IMR-90 (cell line): ENCODE results near the gene DCDC2. TPM values are rescaled to one million over a fixed set of nuclear protein-coding genes. Genes with fewer than 3 reads are reported as not detected.

Experiments used
- ATAC-seq: fragments of 200-7000 bp; cut with Tn5 transposase; 2 replicates; pipeline ENCODE4 v1.9.1; 2020; ENCODE audit warnings: low read depth, mild to moderate bottlenecking, moderate library complexity
- BruUV-seq: library from RNA; stranded (reverse); fragments of 400-500 nt; replicated peaks from 2 replicates; lab custom pipeline; 2021; lab: Mats Ljungman, UMichigan
- CTCF ChIA-PET: fragments of 300-600 bp; formaldehyde crosslinking; extraction: SDS; loops from one replicate; lab custom pipeline; 2021; ENCODE audit warnings: antibody characterized with exemption; lab: Yijun Ruan, JAX
- POLR2A ChIA-PET: fragments of 300-600 bp; sonication (Branson Sonifier 250); formaldehyde crosslinking; loops from one replicate; lab custom pipeline; 2022; ENCODE audit warnings: antibody characterized with exemption; ENCODE audit not compliant: unreplicated experiment; lab: Charles Lee
- DNase-seq: peaks from one replicate; pipeline ENCODE4 v3.0.0; 2013
- H2AFZ ChIP-seq: replicated peaks from 2 replicates; pipeline ENCODE3; 2013; ENCODE audit warnings: low read length, mild to moderate bottlenecking; ENCODE audit not compliant: poor library complexity
- H2AK5ac ChIP-seq: 2 replicates; pipeline ENCODE4 v1.6.1; 2013; ENCODE audit warnings: low read depth, low read length, inconsistent platforms
- H2AK9ac ChIP-seq: replicated peaks from 2 replicates; pipeline ENCODE3; 2013; ENCODE audit warnings: mild to moderate bottlenecking, low read depth, low read length, moderate library complexity; ENCODE audit not compliant: poor library complexity
- H2BK120ac ChIP-seq: 2 replicates; pipeline ENCODE4 v1.6.1; 2013; ENCODE audit warnings: low read depth, low read length, inconsistent platforms
- H2BK15ac ChIP-seq: 3 replicates; pipeline ENCODE4 v1.6.1; 2013; ENCODE audit warnings: low read depth, low read length, inconsistent platforms
- H2BK20ac ChIP-seq: 2 replicates; pipeline ENCODE4 v1.6.1; 2013; ENCODE audit warnings: low read depth, mild to moderate bottlenecking, inconsistent platforms, low read length, moderate library complexity
- H2BK5ac ChIP-seq: 2 replicates; pipeline ENCODE4 v1.6.1; 2013; ENCODE audit warnings: mild to moderate bottlenecking, low read depth, low read length, inconsistent platforms; ENCODE audit not compliant: poor library complexity, severe bottlenecking
- H3K14ac ChIP-seq: replicated peaks from 2 replicates; pipeline ENCODE4 v1.6.1; 2013; ENCODE audit warnings: low read depth, low read length, inconsistent platforms
- H3K18ac ChIP-seq: 2 replicates; pipeline ENCODE4 v1.6.1; 2013; ENCODE audit warnings: low read depth, low read length, control low read depth
- H3K23ac ChIP-seq: 2 replicates; pipeline ENCODE4 v1.6.1; 2013; ENCODE audit warnings: low read depth, low read length, inconsistent platforms
- H3K27ac ChIP-seq: 2 replicates; pipeline ENCODE4 v1.5.1; 2013; ENCODE audit warnings: mild to moderate bottlenecking, control low read depth, low read length; ENCODE audit not compliant: insufficient read depth
- H3K27me3 ChIP-seq: 2 replicates; pipeline ENCODE4 v1.6.1; 2013; ENCODE audit warnings: low read length; ENCODE audit not compliant: control insufficient read depth, insufficient read depth
- H3K36me3 ChIP-seq: 2 replicates; pipeline ENCODE4 v1.6.1; 2013; ENCODE audit warnings: low read length, mixed read lengths; ENCODE audit not compliant: control insufficient read depth, insufficient read depth
- H3K4ac ChIP-seq: 2 replicates; pipeline ENCODE4 v1.6.1; 2013; ENCODE audit warnings: low read depth, low read length, inconsistent platforms
- H3K4me1 ChIP-seq: 2 replicates; pipeline ENCODE4 v1.6.1; 2013; ENCODE audit warnings: low read length, mixed read lengths; ENCODE audit not compliant: control insufficient read depth, insufficient read depth
- H3K4me2 ChIP-seq: 2 replicates; pipeline ENCODE4 v1.6.1; 2013; ENCODE audit warnings: low read depth, mild to moderate bottlenecking, control low read depth, low read length, moderate library complexity
- H3K4me3 ChIP-seq: 2 replicates; pipeline ENCODE4 v1.5.1; 2013; ENCODE audit warnings: low read depth, mild to moderate bottlenecking, control low read depth, low read length, moderate library complexity; ENCODE audit not compliant: insufficient read depth
- H3K56ac ChIP-seq: 2 replicates; pipeline ENCODE4 v1.6.1; 2013; ENCODE audit warnings: low read length, inconsistent platforms; ENCODE audit not compliant: insufficient read depth; ENCODE audit errors: extremely low read depth
- H3K79me1 ChIP-seq, 2 experiments: 2 replicates each; pipeline ENCODE4 v1.6.1; 2013; ENCODE audit warnings: low read length in 2 of 2, inconsistent platforms in 1 of 2, low read depth in 1 of 2
- H3K9ac ChIP-seq: 2 replicates; pipeline ENCODE4 v1.6.1; 2013; ENCODE audit warnings: low read depth, low read length, control low read depth
- H3K9me1 ChIP-seq: 2 replicates; pipeline ENCODE4 v1.6.1; 2013; ENCODE audit warnings: low read length, inconsistent platforms; ENCODE audit not compliant: insufficient read depth
- H3K9me3 ChIP-seq: 2 replicates; pipeline ENCODE4 v1.6.1; 2013; ENCODE audit warnings: low read length; ENCODE audit not compliant: control insufficient read depth, insufficient read depth
- H4K20me1 ChIP-seq: 2 replicates; pipeline ENCODE4 v1.6.1; 2013; ENCODE audit warnings: low read length, inconsistent platforms; ENCODE audit not compliant: insufficient read depth
- H4K5ac ChIP-seq: 2 replicates; pipeline ENCODE4 v1.6.1; 2013; ENCODE audit warnings: mild to moderate bottlenecking, low read depth, low read length, control low read depth
- H4K8ac ChIP-seq, 2 experiments: 2 replicates each; pipeline ENCODE4 v1.6.1; 2013; ENCODE audit warnings: low read depth in 2 of 2, low read length in 2 of 2, control low read depth in 1 of 2, inconsistent platforms in 1 of 2
- H4K91ac ChIP-seq: 2 replicates; pipeline ENCODE4 v1.6.1; 2013; ENCODE audit warnings: low read depth, low read length, inconsistent platforms; ENCODE audit not compliant: insufficient read depth
- NFE2L2 ChIP-seq: fragments of 150-350 bp; IDR thresholded peaks from 2 replicates; pipeline ENCODE4 v1.6.1; 2016; ENCODE audit warnings: low read depth, mild to moderate bottlenecking, low read length
- RFX5 ChIP-seq: IDR thresholded peaks from 2 replicates; pipeline ENCODE4 v1.8.0; 2012; ENCODE audit warnings: low read depth, mild to moderate bottlenecking, low read length, moderate library complexity
- dilution Hi-C: fragments of 300-500 bp; cut with HindIII; formaldehyde crosslinking; loops from one replicate; pipeline ENCODE4 v1.14.3; 2018; ENCODE audit warnings: low sequenced_read_pairs; ENCODE audit not compliant: unreplicated experiment
- in situ Hi-C: fragments of 300-500 bp; cut with MboI; formaldehyde crosslinking; loops from 3 replicates; pipeline ENCODE4 v1.14.3; 2019; ENCODE audit warnings: low sequenced_read_pairs, inconsistent platforms, mixed read lengths
- intact Hi-C: fragments of 100-400 bp; cut with micrococcal nuclease; formaldehyde crosslinking; loops from 2 replicates; pipeline ENCODE4 v1.10.0; 2022
- polyA plus RNA-seq, 3 experiments: library from polyadenylated mRNA; depleted of rRNA; stranded (reverse); fragments of >200 nt; gene quantifications; 2 replicates each; pipeline ENCODE4 v1.2.3, GENCODE V29; 2012; ENCODE audit warnings: low replicate concordance in 1 of 3
- total RNA-seq: library from RNA; depleted of rRNA; stranded (reverse); fragments of >200 nt; gene quantifications from 2 replicates; pipeline ENCODE4 v1.2.3, GENCODE V29; 2012
- TF ChIP-seq, protein P1 (sequence below): fragments of 150-350 bp; IDR thresholded peaks from 2 replicates; pipeline ENCODE4 v1.6.1; 2017; ENCODE audit warnings: mild to moderate bottlenecking, antibody characterized with exemption, low read length, low read depth

DCDC2 gene
- total and polyA plus RNA-seq, 2 of the 4 experiments (the other 2 are of a cell fraction) = not detected

DNA sequence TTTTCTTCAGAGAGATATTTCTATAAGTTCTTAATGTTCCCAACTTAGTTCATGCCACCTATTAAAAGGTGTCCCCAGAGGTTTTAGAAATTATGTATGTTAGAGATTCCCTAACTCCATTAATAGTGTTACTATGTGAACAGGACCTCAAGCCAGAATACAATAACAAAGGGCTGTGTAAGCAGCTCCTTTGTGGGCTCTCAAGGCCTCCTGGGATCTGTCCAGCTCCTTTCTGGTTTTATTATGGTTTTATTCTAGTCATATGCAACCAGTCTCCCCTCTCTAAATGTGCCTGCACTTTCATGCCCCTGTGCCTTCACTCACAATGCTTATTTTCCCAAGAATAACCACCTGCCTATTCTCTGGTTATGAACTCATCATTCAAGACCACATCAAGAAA is 209.2 kb downstream of the DCDC2 start:
- H3K79me1 ChIP-seq = no peaks in the 10 kb centered on the region
- ChIA-PET POLR2A (no interaction called here), CTCF (interaction anchor here (0.7 kb wide), 1 partner anchor 9 kb away, joined by 3 read pairs; no protein-coding TSS in a partner anchor)
- no peak overlapping the region for H2BK120ac ChIP-seq
- no peak overlapping the region for H2BK20ac ChIP-seq
- no peaks in the 10 kb centered on the region for H3K36me3 ChIP-seq
- H3K9me3 ChIP-seq = peaks cover 13% of the 10 kb centered on the region
- intact Hi-C loops (no loop called here), dilution Hi-C loops (no loop called here), in situ Hi-C loops (no loop called here)
- no peak for DNase-seq
- no peak overlapping the region for H3K56ac ChIP-seq
- H3K4me2 ChIP-seq = no peak overlapping the region
- H3K9me1 ChIP-seq = no peaks in the 10 kb centered on the region
- H2AFZ ChIP-seq = no peak overlapping the region
- H2BK5ac ChIP-seq = no peak overlapping the region
- H4K91ac ChIP-seq = no peak overlapping the region
- no peak overlapping the region for H3K4me3 ChIP-seq
- no peak overlapping the region for H3K9ac ChIP-seq
- H3K23ac ChIP-seq = no peak overlapping the region
- no peak overlapping the region for H4K8ac ChIP-seq
- no peak overlapping the region for H3K27ac ChIP-seq
- H3K27me3 ChIP-seq = no peaks in the 10 kb centered on the region
- no TSS peak for BruUV-seq
- H2AK9ac ChIP-seq = no peak overlapping the region
- ATAC-seq = no peak
- TF ChIP-seq, protein P1, sequence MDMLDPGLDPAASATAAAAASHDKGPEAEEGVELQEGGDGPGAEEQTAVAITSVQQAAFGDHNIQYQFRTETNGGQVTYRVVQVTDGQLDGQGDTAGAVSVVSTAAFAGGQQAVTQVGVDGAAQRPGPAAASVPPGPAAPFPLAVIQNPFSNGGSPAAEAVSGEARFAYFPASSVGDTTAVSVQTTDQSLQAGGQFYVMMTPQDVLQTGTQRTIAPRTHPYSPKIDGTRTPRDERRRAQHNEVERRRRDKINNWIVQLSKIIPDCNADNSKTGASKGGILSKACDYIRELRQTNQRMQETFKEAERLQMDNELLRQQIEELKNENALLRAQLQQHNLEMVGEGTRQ = no peak
- no peak for TF ChIP-seq NFE2L2
- TF ChIP-seq RFX5 = no peak
- H2BK15ac ChIP-seq = no peak overlapping the region
- no peaks in the 10 kb centered on the region for H3K4me1 ChIP-seq
- no peak overlapping the region for H2AK5ac ChIP-seq
- no peak overlapping the region for H3K4ac ChIP-seq
- no peak overlapping the region for H3K14ac ChIP-seq
- H3K18ac ChIP-seq = no peak overlapping the region
- no peaks in the 10 kb centered on the region for H4K20me1 ChIP-seq
- H4K5ac ChIP-seq = no peak overlapping the region
